Measurements from ENCODE around the gene BMPR1B.
A peak's percentile ranks its signal among the peaks of the same experiment; 100 is the strongest.

Gene BMPR1B

DNA sequence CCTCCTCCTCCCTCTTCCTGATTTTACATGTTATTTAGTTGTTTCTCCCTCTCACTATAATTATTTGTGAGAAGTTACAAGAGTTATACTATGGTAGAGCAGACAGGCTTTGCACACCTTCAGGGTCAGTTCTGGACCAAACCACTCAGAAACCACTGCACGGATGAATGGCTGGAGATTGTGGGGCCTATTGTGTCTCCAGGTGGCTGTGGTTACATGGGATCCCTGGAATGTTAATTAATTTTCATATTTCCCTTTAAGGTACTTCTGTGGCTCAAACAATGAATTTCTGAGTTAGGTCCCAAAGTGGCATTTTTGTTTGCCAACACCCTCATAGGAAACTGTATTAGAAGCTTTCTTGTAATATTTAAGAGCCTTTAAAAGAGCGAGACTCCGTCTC, 151.9 kb downstream of the BMPR1B start:
- DNase-seq (ENCODE audit: low spot score) (peak; percentile 21), FAIRE-seq (peak; percentile 76)

DNA sequence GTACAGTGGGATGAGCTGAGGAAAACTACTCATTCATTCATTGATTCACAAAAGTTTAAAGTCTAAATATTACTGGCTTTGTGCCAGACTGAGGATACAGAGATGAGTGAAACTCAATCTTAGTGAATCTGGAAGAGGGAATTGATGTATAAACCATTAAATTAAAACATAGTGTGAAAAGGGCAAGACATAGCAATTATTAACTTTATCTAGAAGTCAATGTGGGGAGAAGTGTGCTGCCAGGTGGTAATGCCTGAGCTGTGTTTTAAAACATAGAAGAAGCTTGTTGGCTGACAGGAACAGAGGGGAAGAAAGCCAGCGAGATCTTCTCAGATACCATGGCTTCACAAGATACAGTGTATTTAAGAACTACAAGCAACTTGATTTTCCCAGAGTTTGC, 153.4 kb downstream of the BMPR1B start:
- DNase-seq (ENCODE audit: low spot score) (no peak), FAIRE-seq (peak; percentile 78)

DNA sequence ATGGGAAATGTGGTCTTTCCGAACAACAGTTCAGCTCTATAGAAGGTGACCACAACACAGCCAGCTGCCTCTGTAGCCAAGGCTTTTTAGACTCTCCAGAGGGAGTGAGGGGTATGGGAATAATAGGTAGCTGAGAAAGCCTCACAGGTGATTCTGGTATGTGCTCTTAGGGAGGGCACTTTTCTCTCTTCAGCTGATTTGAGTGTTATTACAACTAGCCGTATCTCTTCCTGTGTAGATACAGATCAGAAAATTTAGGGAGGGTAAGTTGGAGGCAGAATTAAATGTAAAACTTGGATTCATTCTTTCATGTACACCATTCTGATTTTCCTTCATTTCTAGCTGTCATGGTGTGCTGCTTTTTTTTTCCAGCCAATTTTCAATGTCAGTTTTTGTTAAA, 154.9 kb downstream of the BMPR1B start:
- DNase-seq (ENCODE audit: low spot score): no peak
- no peak for FAIRE-seq

DNA sequence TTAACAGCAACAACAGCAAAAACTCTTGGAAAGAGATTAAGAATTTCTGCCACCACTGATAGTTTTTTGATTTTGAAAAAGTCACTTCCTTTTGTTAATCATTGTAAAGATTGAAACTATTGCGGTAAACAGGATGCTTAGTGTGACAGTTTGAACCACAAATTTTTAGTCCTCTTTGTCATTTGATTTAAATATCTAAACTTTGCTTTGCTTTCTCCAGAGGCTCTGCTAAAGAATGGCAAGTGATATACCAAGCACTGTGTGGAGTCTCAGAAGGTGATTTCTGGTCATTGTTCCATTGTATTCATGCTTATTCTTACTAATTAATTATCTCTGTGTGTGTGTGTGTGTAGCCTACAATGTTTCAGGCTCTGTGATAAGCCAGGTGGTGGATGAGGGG, 155.6 kb downstream of the BMPR1B start:
- DNase-seq (ENCODE audit: low spot score) (no peak), FAIRE-seq (no peak)

DNA sequence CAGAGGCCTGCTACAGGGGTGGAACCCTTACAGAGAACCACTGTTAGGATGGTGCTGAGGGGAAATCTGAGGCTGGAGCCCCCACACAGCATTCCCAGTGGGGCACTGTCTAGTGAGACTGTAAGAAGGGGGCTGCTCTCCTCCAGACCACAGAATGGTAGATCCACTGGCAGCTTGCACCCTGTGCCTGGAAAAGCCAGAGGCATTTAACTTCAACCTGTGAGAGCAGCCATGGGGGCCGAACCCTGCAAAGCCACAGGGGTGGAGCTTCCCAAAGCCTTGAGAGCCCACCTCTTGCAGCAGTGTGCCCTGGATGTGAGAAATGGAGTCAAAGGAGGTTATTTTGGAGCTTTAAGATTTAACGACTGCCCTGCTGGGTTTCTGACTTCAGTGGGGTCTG, 159.4 kb downstream of the BMPR1B start:
- DNase-seq (ENCODE audit: low spot score): no peak
- no peak for FAIRE-seq

DNA sequence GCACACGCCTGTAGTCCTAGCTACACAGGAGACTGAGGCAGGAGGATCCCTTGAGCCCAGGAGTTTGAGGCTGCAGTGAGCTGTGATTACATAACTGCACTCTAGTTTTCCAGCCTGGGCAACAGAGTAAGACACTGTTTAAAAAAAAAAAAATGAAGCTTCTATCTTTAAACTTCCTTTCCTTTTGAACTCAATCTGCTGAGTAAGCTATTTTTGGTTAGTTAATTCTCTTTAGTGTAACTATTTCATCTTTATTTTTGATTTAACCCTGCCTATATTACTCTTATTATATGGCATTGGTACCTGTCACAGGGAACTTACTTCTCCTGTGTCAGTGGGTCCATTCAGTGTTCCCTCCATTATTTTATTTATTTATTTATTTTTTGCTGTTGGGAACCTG, 160.8 kb downstream of the BMPR1B start:
- FAIRE-seq: no peak
- no peak for DNase-seq (ENCODE audit: low spot score)

DNA sequence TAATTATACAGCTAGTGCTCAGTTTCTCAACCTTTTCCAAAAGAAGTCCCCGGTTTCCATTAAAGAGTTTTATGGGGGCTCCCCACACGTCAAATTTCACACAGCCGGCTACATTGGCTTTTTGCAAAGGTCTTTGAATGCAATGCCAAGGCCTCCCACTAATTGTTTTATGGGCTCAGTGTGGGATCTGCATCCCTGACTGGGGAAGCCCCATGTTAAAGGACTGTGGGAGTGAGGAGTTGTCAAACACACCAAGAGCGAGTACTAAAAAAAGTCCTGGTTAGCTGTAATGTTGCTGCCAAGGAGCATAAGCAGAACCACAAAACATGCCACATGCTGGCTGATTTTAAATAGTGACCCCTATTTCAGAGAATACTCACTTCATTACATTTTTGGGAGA, 162.6 kb downstream of the BMPR1B start:
- no peak for DNase-seq (ENCODE audit: low spot score)
- FAIRE-seq: no peak

DNA sequence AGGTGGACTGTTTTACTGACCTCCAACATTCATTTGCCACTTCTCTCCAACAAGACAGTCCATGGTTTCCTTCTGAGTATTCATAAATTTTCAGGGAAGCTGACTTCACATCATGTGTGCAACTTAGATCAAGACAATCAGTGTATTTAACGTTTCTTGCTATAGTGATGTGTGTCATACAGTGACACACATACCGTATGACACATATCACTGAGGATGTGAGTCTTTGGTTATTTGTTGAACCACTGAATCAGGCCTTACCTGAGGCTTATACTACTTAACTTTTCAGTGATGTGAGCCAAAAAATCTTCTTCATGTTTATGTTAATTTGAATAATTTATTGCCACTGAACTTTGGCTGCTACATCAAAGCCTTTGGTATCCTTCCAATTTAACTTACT, 166.8 kb downstream of the BMPR1B start:
- FAIRE-seq (no peak), DNase-seq (ENCODE audit: low spot score) (no peak)

DNA sequence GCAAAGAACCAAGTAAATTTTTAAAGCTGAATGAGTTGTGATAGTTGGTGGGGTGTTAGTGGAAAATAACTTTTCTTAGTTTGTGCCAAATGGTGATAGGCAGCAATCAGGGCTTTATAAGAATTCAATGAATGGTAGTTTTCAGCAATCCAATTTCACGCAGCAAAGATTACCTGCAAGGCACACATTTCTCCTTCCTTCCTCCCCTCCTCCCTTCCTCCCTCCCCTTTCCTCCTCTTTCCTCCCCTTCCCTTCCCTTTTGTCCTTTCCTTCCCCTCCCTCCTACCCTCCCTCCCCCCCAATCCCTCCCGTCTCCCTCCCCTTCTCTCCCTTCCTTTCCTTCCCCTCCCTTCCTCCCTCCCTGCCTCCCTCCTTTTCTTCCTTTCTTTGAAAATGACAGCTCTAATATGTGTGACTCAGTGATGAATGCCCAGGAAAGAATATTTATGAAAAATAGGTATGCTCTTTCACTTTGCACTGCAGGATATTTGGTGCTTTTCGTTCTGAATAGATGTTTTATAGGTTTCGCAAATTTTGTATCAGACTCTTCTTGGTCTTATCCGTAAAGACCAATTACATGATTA, 168.1 kb downstream of the BMPR1B start:
- no peak for DNase-seq (ENCODE audit: low spot score)
- FAIRE-seq: no peak

DNA sequence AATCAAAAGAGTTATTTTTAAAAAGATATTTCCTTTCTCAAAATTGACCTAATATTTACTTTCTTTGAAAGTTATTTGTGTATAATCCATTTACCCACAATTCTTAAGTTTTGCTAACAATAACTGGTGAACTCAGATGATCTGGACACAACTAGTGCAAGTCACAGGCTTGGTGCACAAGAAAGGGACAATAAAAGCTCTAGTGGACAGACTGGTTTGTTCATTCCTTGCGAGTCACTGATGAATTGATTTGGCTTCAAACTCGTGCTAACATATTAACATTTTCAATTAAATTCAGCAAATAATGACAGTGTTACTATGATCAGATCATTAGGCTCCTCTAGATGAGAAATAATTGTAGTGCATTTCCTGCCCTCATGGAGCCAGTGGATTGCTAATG, 169.2 kb downstream of the BMPR1B start:
- FAIRE-seq: no peak
- DNase-seq (ENCODE audit: low spot score): no peak

DNA sequence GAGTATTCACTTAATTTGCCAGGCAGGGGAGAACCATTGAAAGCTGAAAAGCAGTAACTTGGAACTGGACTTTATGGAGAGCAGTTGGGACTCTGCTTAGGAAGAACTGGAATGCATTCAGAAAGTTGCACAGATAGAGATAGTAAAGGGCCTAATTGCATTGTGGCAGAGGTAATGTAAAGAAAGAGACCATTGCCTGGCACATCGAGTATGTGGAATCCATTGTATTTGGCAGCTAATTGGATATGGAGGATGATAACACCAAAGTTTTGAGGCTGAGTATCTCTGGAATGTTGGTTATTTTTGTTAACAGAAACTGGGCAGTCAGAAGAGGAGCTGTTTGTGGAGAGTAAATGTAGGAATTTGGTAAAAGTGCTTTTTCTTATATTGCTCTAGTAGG, 169.9 kb downstream of the BMPR1B start:
- FAIRE-seq: no peak
- DNase-seq (ENCODE audit: low spot score): no peak

DNA sequence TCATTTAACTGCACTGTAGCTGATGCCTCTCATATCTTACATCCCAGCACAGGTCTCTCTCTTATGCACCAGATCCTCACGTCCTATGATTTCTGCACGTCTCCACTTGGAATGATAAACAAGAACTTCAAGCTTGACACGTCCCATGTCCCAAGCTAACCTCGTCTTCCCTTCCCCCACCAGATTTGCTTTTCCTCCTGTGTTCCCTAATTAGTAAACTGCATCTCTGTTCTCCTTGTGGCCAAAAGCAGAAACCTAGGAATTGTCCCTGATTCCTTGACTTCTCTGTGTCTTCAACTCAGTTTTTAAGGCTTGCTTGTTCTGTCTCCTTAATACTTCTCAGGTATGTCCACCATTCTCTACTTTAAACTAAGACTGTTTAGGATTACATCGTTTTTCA, 171.9 kb downstream of the BMPR1B start:
- no peak for FAIRE-seq

DNA sequence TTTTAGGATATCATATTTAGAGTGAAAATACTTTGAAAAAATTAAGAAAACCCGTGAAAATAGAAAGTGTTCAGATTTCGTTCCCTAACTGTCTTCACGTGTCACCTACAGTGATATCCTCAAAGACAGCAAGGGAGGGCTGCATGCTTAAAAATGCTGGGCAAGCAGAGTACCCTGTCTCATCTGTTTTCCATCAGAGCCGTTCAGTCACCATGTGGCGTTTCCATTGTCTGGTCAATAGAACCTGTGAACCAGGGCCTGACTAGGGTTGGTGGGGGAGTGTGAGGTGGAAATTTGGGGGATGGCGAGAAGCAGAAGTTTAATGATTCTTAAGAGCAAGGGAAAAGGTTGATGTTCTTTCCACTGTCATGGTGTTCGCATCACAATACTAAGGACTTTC, 173.9 kb downstream of the BMPR1B start:
- FAIRE-seq: no peak
- no peak for DNase-seq (ENCODE audit: low spot score)

More for the DNA sequence above, 171.9 kb downstream of the BMPR1B start:
- no peak for DNase-seq (ENCODE audit: low spot score)

DNA sequence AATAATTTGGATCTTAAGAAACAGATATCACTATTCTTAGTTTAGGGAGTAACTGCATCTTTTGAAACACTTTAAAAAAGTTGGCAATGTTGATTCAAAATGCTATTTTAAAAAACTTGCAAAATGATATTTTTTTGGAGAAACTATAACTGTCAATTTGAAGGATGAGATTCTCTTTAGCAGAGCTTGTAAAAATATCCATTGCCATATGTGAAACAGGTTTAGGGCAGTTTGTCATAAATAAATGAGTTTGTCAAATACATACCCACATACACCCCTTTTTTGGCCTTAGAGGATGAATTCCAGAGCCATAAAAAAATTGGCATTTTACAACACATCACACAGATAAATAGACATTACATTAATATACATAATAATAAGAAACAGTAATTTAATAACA, 174.6 kb downstream of the BMPR1B start:
- no peak for DNase-seq (ENCODE audit: low spot score)
- FAIRE-seq: no peak

DNA sequence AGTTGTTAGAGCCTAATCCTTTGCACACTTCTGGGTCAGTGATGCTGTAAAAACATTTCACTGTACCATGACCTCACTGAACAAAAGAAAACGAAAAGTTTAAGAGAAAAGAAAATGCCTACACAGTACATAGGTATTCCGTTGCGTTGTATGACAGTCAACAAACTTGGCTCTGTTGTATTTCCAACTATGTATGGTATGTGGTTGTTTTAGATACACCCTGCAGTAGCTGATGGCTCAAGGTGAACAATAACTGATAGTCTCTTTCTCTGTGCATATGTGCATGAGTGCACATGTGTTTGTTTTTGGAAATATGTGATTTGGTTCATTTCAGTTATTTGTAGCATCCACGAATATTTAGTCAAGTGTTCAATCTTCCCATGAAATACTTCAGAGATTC, 176.0 kb downstream of the BMPR1B start:
- no peak for FAIRE-seq
- DNase-seq (ENCODE audit: low spot score): no peak

DNA sequence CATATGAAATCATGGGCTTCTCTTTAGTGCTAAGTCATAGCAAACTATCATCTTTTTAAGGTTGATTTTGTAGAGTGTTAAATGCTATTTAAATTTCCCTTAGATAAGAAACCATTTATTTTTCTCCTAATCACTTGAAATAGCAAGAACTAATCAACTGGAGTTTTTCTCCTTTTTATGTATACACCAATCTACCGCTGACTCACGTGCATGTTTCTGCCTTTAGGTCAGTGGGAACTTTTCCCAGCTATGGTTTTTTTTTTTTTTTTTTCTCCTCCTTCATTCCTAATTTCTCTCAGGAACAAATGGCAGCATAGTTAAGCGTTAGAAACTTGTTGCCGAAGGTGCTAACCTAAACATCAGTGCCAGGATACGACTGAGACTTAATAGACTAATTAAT, 176.4 kb downstream of the BMPR1B start:
- no peak for DNase-seq (ENCODE audit: low spot score)
- FAIRE-seq: no peak

DNA sequence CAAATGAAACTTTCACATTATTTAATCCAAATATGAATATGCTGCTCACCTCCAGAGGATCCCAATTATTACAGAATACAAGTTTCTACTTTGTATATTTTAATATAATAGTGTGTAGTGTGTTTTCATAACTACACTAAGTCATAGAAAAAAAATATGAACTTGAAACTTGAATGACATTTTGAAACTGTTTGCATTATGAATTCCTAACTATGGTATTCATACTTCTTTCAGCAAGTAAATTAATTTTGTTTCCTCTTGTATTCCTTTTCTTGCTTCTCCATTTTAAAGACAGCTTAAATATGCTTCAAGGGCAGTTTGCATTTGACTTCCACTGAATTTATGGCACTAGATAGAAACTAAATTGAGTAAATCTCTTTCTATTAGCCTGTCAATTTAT, 177.1 kb downstream of the BMPR1B start:
- no peak for DNase-seq (ENCODE audit: low spot score)
- FAIRE-seq: no peak

DNA sequence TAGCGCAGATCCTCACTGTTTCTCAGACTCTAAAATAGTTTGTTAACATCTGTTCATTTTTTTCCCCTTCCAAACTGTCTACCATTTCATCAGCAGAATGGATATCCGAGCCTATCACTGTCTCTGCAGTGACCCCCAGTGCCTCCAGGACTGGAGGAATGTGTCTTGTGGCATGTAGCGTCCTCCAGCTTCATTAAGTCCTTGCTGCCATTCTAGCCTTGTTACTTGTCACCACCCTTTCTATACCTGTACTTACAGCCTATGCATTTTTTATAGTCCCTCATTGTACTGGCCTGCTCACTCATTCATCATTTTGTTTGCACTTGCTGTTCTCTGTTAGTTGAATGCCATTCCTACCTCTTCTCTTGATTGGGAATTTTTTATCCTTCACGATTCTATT, 179.1 kb downstream of the BMPR1B start:
- DNase-seq (ENCODE audit: low spot score): no peak
- no peak for FAIRE-seq

DNA sequence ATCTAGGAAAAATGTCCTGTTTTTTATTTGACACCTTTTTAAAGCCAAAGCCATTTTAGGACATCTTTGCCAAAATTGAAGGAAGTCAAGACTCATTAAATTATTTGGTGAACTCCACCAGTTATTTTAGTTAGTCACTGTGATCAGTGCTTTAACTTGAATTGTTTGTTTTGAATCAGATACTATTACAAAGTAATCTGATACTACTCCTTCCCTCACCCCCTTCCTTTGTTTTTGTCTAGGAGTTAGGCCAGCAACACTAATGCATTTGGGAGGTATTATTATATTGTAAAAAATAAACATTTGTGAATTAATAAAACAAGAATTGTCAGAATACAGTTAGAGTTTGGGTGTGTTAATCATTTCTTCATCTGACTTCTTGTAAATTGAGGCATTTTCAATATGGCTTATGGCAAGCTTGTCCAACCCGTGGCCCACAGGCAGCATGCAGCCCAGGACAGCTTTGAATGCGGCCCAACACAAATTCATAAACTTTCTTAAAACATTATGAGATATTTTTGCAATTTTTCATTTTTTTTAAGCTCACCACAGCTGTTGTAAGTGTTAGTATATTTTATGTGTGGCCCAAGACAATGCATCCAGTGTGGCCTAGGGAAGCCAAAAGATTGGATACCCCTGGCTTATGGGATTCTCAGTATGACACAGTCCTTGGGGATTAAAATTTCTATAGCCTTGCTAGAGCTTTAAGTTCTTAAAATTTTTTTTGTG, 182.2 kb downstream of the BMPR1B start:
- FAIRE-seq (no peak), DNase-seq (ENCODE audit: low spot score) (no peak)

DNA sequence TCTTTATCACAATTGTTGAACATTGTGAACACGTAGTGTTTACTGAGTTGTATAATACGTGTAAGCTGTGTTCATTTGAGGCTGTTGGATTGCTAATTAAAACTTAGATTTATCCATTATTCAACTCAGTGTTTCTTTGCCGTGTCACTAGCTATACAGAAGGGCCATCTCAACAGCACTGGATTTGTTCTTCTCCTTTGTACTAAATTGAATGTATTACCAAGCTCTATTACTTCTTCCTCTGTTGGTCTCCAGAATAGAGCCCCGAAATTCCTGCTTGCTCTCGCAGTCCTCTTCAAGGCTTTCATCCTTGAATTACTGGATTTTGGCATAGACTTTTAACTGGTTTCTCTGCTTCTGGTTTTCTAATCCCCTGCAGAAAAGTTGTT, 182.8 kb downstream of the BMPR1B start:
- DNase-seq (ENCODE audit: low spot score): no peak
- no peak for FAIRE-seq

DNA sequence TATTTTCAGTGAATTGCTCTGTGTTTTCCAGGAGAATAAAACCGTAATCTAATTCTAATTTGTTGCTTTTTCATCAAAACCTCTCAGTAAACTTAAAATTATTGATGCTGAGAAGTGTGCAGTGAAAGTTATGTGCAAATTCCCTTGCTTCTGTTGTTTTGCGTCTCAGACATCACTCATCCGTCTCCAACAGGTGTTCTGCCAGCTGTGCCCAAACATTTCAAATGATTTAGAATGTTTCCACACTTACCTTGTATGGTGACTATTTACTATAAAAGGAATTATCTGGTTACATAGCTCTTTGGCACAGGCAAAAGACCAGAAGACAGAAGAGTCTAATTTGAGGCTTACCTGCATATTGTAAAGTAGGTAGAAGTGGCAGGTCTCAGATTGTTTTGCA, 184.0 kb downstream of the BMPR1B start:
- DNase-seq (ENCODE audit: low spot score) (no peak), FAIRE-seq (no peak)

DNA sequence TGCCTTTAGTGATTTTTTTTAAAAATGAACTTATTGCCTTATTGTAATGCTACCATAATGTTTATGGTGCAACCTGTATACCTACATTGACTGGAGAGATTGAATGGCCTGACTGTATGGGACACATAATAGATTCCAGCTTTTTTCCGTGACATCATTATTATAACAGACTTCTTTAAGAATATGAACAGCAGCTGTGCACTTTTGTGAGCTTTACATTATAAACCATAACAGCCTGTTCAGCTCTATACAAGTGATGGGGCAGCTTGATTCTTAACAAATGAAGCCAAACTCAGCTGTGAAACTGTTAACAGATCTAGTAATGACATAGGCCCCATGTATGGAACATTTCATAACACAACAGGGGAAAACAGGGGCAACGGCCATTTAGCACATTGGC, 187.0 kb downstream of the BMPR1B start:
- DNase-seq (ENCODE audit: low spot score): no peak

DNA sequence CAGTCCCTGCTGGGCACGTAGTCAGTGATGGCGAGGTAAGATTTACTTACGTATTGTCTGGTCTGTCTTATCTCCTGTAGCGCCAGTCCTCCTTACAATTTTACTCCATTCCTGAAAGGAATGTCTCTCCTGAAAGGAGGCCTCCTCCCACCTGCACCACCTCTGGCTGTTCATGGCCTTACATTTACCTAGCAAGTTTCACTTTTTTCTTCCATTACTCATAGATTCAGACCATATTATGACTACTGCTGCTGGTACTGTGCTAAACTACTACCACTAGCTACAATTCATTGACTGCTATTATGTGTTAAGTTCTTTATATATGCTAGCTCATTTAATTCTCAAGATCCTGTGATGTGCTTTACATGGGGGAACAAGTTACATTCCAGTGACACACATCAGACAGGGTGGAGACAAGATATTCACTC, 189.9 kb downstream of the BMPR1B start:
- FAIRE-seq: no peak
- no peak for DNase-seq (ENCODE audit: low spot score)

More for the DNA sequence above, 187.0 kb downstream of the BMPR1B start:
- FAIRE-seq: no peak

DNA sequence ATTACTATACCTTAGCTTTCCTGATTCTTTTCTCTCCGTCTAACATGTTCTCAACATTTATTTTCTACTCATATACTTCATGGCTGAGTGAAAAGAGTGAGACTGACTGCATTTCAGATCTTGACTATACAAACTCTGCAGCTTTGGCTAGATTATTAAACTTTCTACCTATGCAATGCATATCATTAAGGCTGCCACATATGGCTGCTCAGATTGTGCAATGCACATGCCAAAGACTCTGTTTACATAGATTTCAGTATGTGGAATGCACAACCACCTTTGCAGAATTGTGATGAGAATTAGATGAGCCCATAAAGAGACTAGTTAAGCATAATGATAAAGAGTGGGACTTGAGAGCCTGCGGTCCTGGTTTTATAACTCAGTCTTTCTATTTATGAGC, 196.5 kb downstream of the BMPR1B start:
- FAIRE-seq (no peak), DNase-seq (ENCODE audit: low spot score) (no peak)
